ENCODE measurements around the gene HTR3B.

HTR3B gene

GRCh38 chr11:113865873-113866272 lies 38.7 kb upstream of the HTR3B start:
- no peak overlapping the region for H3K4me3 ChIP-seq (ENCODE audit: low read length)
- no peak for TF ChIP-seq CTCF (conservative IDR thresholded peaks at IDR 0.05; ENCODE audit: low read depth, low read length)
- no peak for DNase-seq (ENCODE audit: low read depth)

- TF ChIP-seq CTCF (conservative IDR thresholded peaks at IDR 0.05; ENCODE audit: low read depth, low read length), result no peak
- DNase-seq (ENCODE audit: low read depth), result no peak
Observed at GRCh38 chr11:113867843-113868503, 36.6 kb upstream of the HTR3B start.

GRCh38 chr11:113871336-113871735 lies 33.3 kb upstream of the HTR3B start:
- no peak for DNase-seq (ENCODE audit: low read depth)
- TF ChIP-seq CTCF (conservative IDR thresholded peaks at IDR 0.05; ENCODE audit: low read depth, low read length), result no peak
- no peak overlapping the region for H3K4me3 ChIP-seq (ENCODE audit: low read length)

More at GRCh38 chr11:113867843-113868503, 36.6 kb upstream of the HTR3B start:
- H3K4me3 ChIP-seq (ENCODE audit: low read length), result no peak overlapping the region

- no peak overlapping the region for H3K4me3 ChIP-seq (ENCODE audit: low read length)
- no peak for DNase-seq (ENCODE audit: low read depth)
- no peak for TF ChIP-seq CTCF (conservative IDR thresholded peaks at IDR 0.05; ENCODE audit: low read depth, low read length)
Observed at GRCh38 chr11:113873236-113873626, 31.4 kb upstream of the HTR3B start.

GRCh38 chr11:113874096-113874495 lies 30.5 kb upstream of the HTR3B start:
- no peak for DNase-seq (ENCODE audit: low read depth)
- H3K4me3 ChIP-seq (ENCODE audit: low read length), result peak overlapping the region; percentile 80
- TF ChIP-seq CTCF (conservative IDR thresholded peaks at IDR 0.05; ENCODE audit: low read depth, low read length), result no peak

- TF ChIP-seq CTCF (conservative IDR thresholded peaks at IDR 0.05; ENCODE audit: low read depth, low read length), result no peak
- DNase-seq (ENCODE audit: low read depth), result no peak
- peak overlapping the region; percentile 80 for H3K4me3 ChIP-seq (ENCODE audit: low read length)
Observed at GRCh38 chr11:113874581-113875233, 29.9 kb upstream of the HTR3B start.
